Natural killer cell (primary cell): ENCODE measurements around the gene RALGPS1. TPM values are rescaled to one million over a fixed set of nuclear protein-coding genes. Genes with fewer than 3 reads are reported as not detected.

Experiments
- ATAC-seq, 3 donors: fragments of 150-1000 bp in 2 of 3; fragments of 200-7000 bp in 1 of 3; cut with Tn5 transposase; 1 replicate in 1 of 3; 2 replicates in 2 of 3; pipeline ENCODE4 v1.10.0; 2021; ENCODE audit warnings: mild to moderate bottlenecking in 2 of 3, moderate library complexity in 2 of 3
- DNase-seq, 2 donors: peaks; one replicate each; pipeline versions ENCODE4 v3.0.0 to v3.0.0-alpha.2; 2013 to 2021; ENCODE audit warnings: mixed read lengths in 1 of 2
- H3K27ac ChIP-seq: one replicate; pipeline ENCODE4 v1.5.1; 2013; ENCODE audit warnings: mild to moderate bottlenecking, low read length
- H3K27me3 ChIP-seq: one replicate; pipeline ENCODE4 v1.6.1; 2013; ENCODE audit warnings: low read length; ENCODE audit not compliant: control insufficient read depth, insufficient read depth
- H3K36me3 ChIP-seq: one replicate; pipeline ENCODE4 v1.6.1; 2013; ENCODE audit warnings: low read length; ENCODE audit not compliant: control insufficient read depth, insufficient read depth
- H3K4me1 ChIP-seq: one replicate; pipeline ENCODE4 v1.6.1; 2013; ENCODE audit warnings: low read length; ENCODE audit not compliant: control insufficient read depth, insufficient read depth
- H3K4me3 ChIP-seq: one replicate; pipeline ENCODE4 v1.5.1; 2013; ENCODE audit warnings: low read length
- H3K9me3 ChIP-seq: one replicate; pipeline ENCODE4 v1.6.1; 2013; ENCODE audit warnings: low read length; ENCODE audit not compliant: control insufficient read depth, insufficient read depth
- H3K27ac Mint-ChIP-seq, 2 donors: one replicate each; pipeline ENCODE4 v1.8.0; 2022; ENCODE audit warnings: mild to moderate bottlenecking in 2 of 2, mixed read lengths in 2 of 2, moderate library complexity in 1 of 2
- H3K27me3 Mint-ChIP-seq, 2 donors: one replicate each; pipeline ENCODE4 v1.8.0; 2022; ENCODE audit warnings: low read depth in 2 of 2, mixed read lengths in 2 of 2
- H3K36me3 Mint-ChIP-seq: one replicate; pipeline ENCODE4 v1.8.0; 2022; ENCODE audit warnings: mixed read lengths
- H3K4me1 Mint-ChIP-seq, 2 donors: one replicate each; pipeline ENCODE4 v1.8.0; 2022; ENCODE audit warnings: mixed read lengths in 2 of 2
- H3K4me3 Mint-ChIP-seq: one replicate; pipeline ENCODE4 v1.8.0; 2022; ENCODE audit warnings: mild to moderate bottlenecking, moderate library complexity, mixed read lengths
- H3K9me3 Mint-ChIP-seq, 2 donors: one replicate each; pipeline ENCODE4 v1.8.0; 2022; ENCODE audit warnings: mixed read lengths in 2 of 2
- CTCF ChIP-seq: fragments of 200-600 bp; IDR thresholded peaks from one replicate; pipeline ENCODE4 v1.8.0; 2022; ENCODE audit warnings: antibody characterized with exemption
- WGBS: methylation state at CpG from one replicate; pipeline ENCODE4 v1.1.7; 2013; ENCODE audit warnings: missing lambda C conversion rate; ENCODE audit not compliant: insufficient coverage; 5-methylcytosine and 5-hydroxymethylcytosine counted together
- intact Hi-C: fragments of 100-400 bp; cut with micrococcal nuclease; formaldehyde crosslinking; loops from one replicate; pipeline ENCODE4 v1.14.2; 2022
- total RNA-seq, 4 donors: library from RNA; stranded (reverse); fragments of 120-200 nt in 1 of 4; gene quantifications; one replicate each; pipeline versions ENCODE4 v1.2.3 to v1.2.4, GENCODE V29; 2013 to 2022

Gene RALGPS1
- total RNA-seq, 3 donors from 2014 or later (not counting 1 experiment from before 2014, with no cell fraction given): 11.9 to 21.2 (median 13.2) TPM

- no peak for TF ChIP-seq CTCF
- H3K27me3 Mint-ChIP-seq: peaks cover 0 to 3% of the 10 kb centered on the region in 2 donors
- intact Hi-C loops: no loop called here
Measured at GRCh38 chr9:126952205-126952977, 37.8 kb downstream of the RALGPS1 start.

GRCh38 chr9:126953041-126953809 is 38.6 kb downstream of the RALGPS1 start:
- no peak overlapping the region for H3K4me3 Mint-ChIP-seq
- Histone ChIP-seq H3K27ac (no peak overlapping the region), H3K36me3 (no peaks in the 10 kb centered on the region), H3K4me3 (no peak overlapping the region), H3K27me3 (no peaks in the 10 kb centered on the region), H3K4me1 (no peaks in the 10 kb centered on the region), H3K9me3 (no peaks in the 10 kb centered on the region)
- DNase-seq: no peak
- no peak overlapping the region for H3K27ac Mint-ChIP-seq
- H3K36me3 Mint-ChIP-seq: no peaks in the 10 kb centered on the region
- no peak for ATAC-seq
- intact Hi-C loops: no loop called here
- H3K4me1 Mint-ChIP-seq: no peaks in the 10 kb centered on the region
- TF ChIP-seq CTCF: no peak
- 84% methylated on average over 8 of the region's 8 CpGs for WGBS
- no peaks in the 10 kb centered on the region for H3K9me3 Mint-ChIP-seq
- H3K27me3 Mint-ChIP-seq: peaks cover 0 to 3% of the 10 kb centered on the region in 2 donors

More at GRCh38 chr9:126952205-126952977, 37.8 kb downstream of the RALGPS1 start:
- Mint-ChIP-seq H3K9me3 (no peaks in the 10 kb centered on the region), H3K36me3 (no peaks in the 10 kb centered on the region), H3K4me1 (no peaks in the 10 kb centered on the region), H3K4me3 (no peak overlapping the region), H3K27ac (no peak overlapping the region)
- H3K4me3 ChIP-seq: no peak overlapping the region
- 93% methylated on average over 11 of the region's 11 CpGs for WGBS
- H3K27me3 ChIP-seq: no peaks in the 10 kb centered on the region
- ATAC-seq (no peak), DNase-seq (no peak)
- H3K4me1 ChIP-seq: no peaks in the 10 kb centered on the region
- H3K27ac ChIP-seq: no peak overlapping the region
- no peaks in the 10 kb centered on the region for H3K9me3 ChIP-seq
- no peaks in the 10 kb centered on the region for H3K36me3 ChIP-seq

GRCh38 chr9:126955811-126956210 is 41.2 kb downstream of the RALGPS1 start:
- no peak for TF ChIP-seq CTCF
- no peaks in the 10 kb centered on the region for H3K4me1 ChIP-seq
- Mint-ChIP-seq H3K9me3 (no peaks in the 10 kb centered on the region), H3K27me3 (peaks cover 0 to 8% of the 10 kb centered on the region in 2 donors), H3K27ac (no peak overlapping the region), H3K4me3 (no peak overlapping the region), H3K4me1 (no peaks in the 10 kb centered on the region), H3K36me3 (no peaks in the 10 kb centered on the region)
- H3K9me3 ChIP-seq: no peaks in the 10 kb centered on the region
- ATAC-seq: no peak
- no peaks in the 10 kb centered on the region for H3K36me3 ChIP-seq
- no peak overlapping the region for H3K4me3 ChIP-seq
- no peak overlapping the region for H3K27ac ChIP-seq
- intact Hi-C loops: no loop called here
- H3K27me3 ChIP-seq: no peaks in the 10 kb centered on the region
- WGBS: 88% methylated on average over 5 of the region's 5 CpGs
- DNase-seq: no peak
